Measurements from ENCODE around the gene LYL1. TPM values are rescaled to one million over a fixed set of nuclear protein-coding genes. Genes with fewer than 3 reads are reported as not detected.

LYL1 gene
- total and polyA plus RNA-seq, 2 of the 13 experiments (the other 11 are each of a cell fraction or from before 2014, with no cell fraction given): 0.75 to 0.92 TPM

DNA sequence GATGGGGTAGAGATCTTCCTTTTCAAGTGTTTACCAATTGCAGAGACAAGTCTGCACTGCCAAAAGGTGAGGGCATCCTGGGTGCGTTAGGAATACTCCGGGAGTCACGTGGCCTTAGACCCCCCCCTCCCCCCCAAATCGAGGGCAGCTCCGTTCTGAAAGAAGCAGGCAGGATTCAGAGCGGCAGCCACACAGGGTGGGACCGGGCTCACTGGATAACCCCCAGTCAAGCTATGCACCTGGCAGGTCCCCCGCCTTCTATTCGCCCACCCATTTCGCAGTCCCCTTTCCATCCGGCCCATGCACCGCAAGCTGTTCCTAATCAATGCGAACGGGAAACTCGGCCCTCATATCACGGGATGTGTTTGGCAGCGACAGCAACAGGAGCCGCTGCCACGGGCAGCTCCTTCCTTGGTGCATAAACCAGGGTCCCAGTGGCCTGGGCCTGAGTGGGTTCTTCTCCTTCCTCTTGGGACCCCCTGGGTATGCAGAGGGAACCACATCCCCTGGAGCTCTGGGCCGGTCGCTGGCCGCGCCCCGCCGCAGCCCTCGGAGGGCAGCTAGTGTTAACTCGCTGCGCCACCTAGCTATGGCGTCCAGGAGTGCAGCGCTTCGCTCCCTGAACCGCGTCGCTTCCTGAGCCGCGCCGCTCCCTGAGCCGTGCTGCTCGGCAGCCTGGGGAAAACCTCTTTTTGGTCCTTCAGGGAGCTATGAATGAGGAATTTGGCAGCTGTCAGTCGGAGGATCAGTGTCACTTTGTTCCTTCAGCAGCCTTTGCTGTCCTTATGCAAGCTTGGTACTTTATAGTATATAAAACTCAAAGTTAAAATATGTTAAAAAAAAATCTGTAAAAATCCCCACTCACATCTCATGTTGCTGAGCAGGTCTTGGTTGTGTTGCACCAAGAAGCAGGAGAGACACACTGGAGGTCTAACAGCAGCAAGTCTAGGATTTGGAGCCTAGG, 41.4 kb downstream of the LYL1 start (continued):
- TF ChIP-seq DMTF1 (CRISPR knock-in tag; IDR thresholded peaks at IDR 0.05): no peak
- TF ChIP-seq ZNF281 (CRISPR knock-in tag; IDR thresholded peaks at IDR 0.05; ENCODE audit: borderline replicate concordance): no peak
- peak; percentile 62 for TF ChIP-seq FOSL2 (CRISPR knock-in tag; IDR thresholded peaks at IDR 0.05)
- TF ChIP-seq ZNF446 (CRISPR knock-in tag; IDR thresholded peaks at IDR 0.05): peak; percentile 46; the same call in 1 of the 2 replicates
- 0 out of 2 replicates have a peak, but pooled peaks have one; percentile 18 for TF ChIP-seq PRDM4 (CRISPR knock-in tag; IDR thresholded peaks at IDR 0.05; ENCODE audit: borderline replicate concordance)
- 0 out of 2 replicates have a peak, but pooled peaks have one; percentile 6 for TF ChIP-seq ZNF724P (CRISPR knock-in tag; IDR thresholded peaks at IDR 0.05; ENCODE audit: borderline replicate concordance)
- peak; percentile 61 for TF ChIP-seq ZNF687 (CRISPR knock-in tag; IDR thresholded peaks at IDR 0.05)
